ENCODE results near the gene CIDEA. TPM values are rescaled to one million over a fixed set of nuclear protein-coding genes. Genes with fewer than 3 reads are reported as not detected.

Gene CIDEA
- total and polyA plus RNA-seq, 9 of the 15 experiments (the other 6 are each of a cell fraction or from before 2014, with no cell fraction given): not detected

DNA sequence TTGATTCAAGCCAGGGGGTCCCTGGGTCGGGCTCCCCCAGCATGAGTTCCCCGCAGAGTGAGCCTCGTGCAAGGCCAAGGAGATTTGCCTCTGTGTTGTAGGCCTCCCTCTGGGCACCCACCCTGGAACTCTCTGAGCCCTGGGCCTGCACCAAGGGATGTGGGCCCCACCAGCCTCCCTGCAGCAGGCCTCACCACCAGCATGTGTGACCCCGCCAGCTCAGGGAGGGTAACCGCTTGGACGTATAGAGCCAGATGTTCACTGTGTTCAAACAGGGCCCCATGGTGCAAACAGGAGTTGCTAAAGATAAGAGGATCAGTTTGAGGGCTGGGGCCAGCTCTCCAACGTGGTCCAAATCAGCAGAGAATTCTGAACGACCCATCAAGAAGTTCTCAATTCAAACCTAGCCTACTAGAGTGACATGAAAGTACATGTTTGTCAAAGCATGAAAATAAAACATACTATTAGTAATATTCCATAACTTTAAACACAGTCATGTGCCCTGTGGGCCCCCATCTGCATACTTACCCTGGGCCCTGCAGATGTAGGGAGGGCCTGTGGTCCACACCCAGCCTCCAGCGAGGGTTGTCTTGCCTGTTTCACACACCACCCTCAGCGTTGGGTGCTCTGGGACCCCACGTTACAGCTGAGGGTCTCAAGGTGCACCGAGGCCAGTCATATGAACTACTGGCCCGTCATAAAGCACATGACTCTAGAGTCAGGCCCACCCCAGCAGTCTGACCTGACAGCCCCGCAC lies 48.4 kb downstream of the CIDEA start (continued):
- TF ChIP-seq THRB (CRISPR knock-in tag; conservative IDR thresholded peaks at IDR 0.05) (no peak), CBFA2T2 (conservative IDR thresholded peaks at IDR 0.05) (peak; percentile 94), NR4A1 (CRISPR knock-in tag; IDR thresholded peaks at IDR 0.05) (no peak), NR4A1 (tag; IDR thresholded peaks at IDR 0.05) (0 out of 2 replicates have a peak, but pooled peaks have one; percentile 43), PHB2 (IDR thresholded peaks at IDR 0.05; ENCODE audit: low read depth) (0 out of 2 replicates have a peak, but pooled peaks have one; percentile 28), MEIS2 (IDR thresholded peaks at IDR 0.05; ENCODE audit: partially characterized antibody) (no peak), TAF15 (IDR thresholded peaks at IDR 0.05; ENCODE audit: low read depth, low read length) (no peak), NR3C1 (CRISPR knock-in tag; IDR thresholded peaks at IDR 0.05) (0 out of 2 replicates have a peak, but pooled peaks have one; percentile 38), CBX3 (IDR thresholded peaks at IDR 0.05; ENCODE audit: borderline replicate concordance in 1 of 2, low read length in 2 of 2) (peak in 1 of 2 experiments; percentile 79; a peak in 2 of 3 replicates), AFF1 (IDR thresholded peaks at IDR 0.05; ENCODE audit: low read depth in 1 of 2, partially characterized antibody in 2 of 2) (peak in 1 of 2 experiments; percentile 23), ZFX (CRISPR knock-in tag; IDR thresholded peaks at IDR 0.05) (peak; percentile 69), ZBTB1 (CRISPR knock-in tag; IDR thresholded peaks at IDR 0.05; ENCODE audit: borderline replicate concordance, low read depth) (no peak), RAD21 (CRISPR knock-in tag; conservative IDR thresholded peaks at IDR 0.05 in 1 of 2, IDR thresholded peaks at IDR 0.05 in 1 of 2) (no peak), RBFOX2 (IDR thresholded peaks at IDR 0.05; ENCODE audit: low read depth, low read length) (peak; percentile 38; the same call in 1 of the 2 replicates), POLR2AphosphoS5 (IDR thresholded peaks at IDR 0.05; ENCODE audit: control insufficient read depth, insufficient read depth, low read depth, low read length) (peak; percentile 91), ZNF239 (CRISPR knock-in tag; IDR thresholded peaks at IDR 0.05) (no peak), CREM (IDR thresholded peaks at IDR 0.05; ENCODE audit: low read depth) (peak; percentile 51), NEUROD1 (IDR thresholded peaks at IDR 0.05; ENCODE audit: borderline replicate concordance, low read depth, low read length, partially characterized antibody) (peak; percentile 22)

Data from K562 (cell line).